HG03342 (cell line): Measurements from ENCODE around the gene VCP.

Experiments used
- ATAC-seq: cut with Tn5 transposase; IDR thresholded peaks from one replicate; pipeline ENCODE4 v1.9.1; 2021; ENCODE audit warnings: mild to moderate bottlenecking, moderate library complexity; ENCODE audit not compliant: unreplicated experiment

VCP gene

GRCh38 chr9:35103660-35104191, 31.3 kb upstream of the VCP start:
- no peak for ATAC-seq

GRCh38 chr9:35102769-35103659, 30.6 kb upstream of the VCP start, which contains the start of gene STOML2:
Gene STOML2, minus strand, starts transcription at chr9:35103131. Its CDS starts 37 bp downstream, at chr9:35103094.
- ATAC-seq, result peak; percentile 88

- ATAC-seq, result no peak
These were observed 30.0 kb upstream of the VCP start for GRCh38 chr9:35102465-35102768.

GRCh38 chr9:35097573-35097972, 25.1 kb upstream of the VCP start:
- ATAC-seq, result no peak

GRCh38 chr9:35096035-35096849, 23.8 kb upstream of the VCP start, which contains the start of gene PIGO:
Gene PIGO, minus strand, starts transcription at chr9:35096591. Its CDS starts 1,026 bp downstream, at chr9:35095565.
- peak; percentile 84 for ATAC-seq

- ATAC-seq, result no peak
These were observed 19.1 kb upstream of the VCP start for GRCh38 chr9:35091536-35091935.

GRCh38 chr9:35089434-35089833, 17.0 kb upstream of the VCP start:
- no peak for ATAC-seq

GRCh38 chr9:35085078-35085477, 12.7 kb upstream of the VCP start:
- ATAC-seq, result no peak

- ATAC-seq, result peak; percentile 88
These were observed 7.3 kb upstream of the VCP start, which contains the start of gene FANCG for GRCh38 chr9:35079426-35080341. Gene FANCG, minus strand, starts transcription at chr9:35079942. Its CDS starts 418 bp downstream, at chr9:35079524.

GRCh38 chr9:35079041-35079425, 6.6 kb upstream of the VCP start:
- ATAC-seq, result no peak

GRCh38 chr9:35078066-35078465, 5.6 kb upstream of the VCP start:
- ATAC-seq, result no peak

- ATAC-seq, result no peak
These were observed 4.4 kb upstream of the VCP start for GRCh38 chr9:35076848-35077247.

GRCh38 chr9:35075358-35075757, 2.9 kb upstream of the VCP start:
- no peak for ATAC-seq

GRCh38 chr9:35074791-35075190, 2.4 kb upstream of the VCP start:
- no peak for ATAC-seq

- no peak for ATAC-seq
These were observed 1.7 kb upstream of the VCP start for GRCh38 chr9:35074141-35074540.

- ATAC-seq, result no peak
These were observed 821 bp upstream of the VCP start for GRCh38 chr9:35073279-35073612.

GRCh38 chr9:35071814-35072460, 488 bp downstream of the VCP start:
- ATAC-seq, result peak; percentile 51

- no peak for ATAC-seq
These were observed 1.3 kb downstream of the VCP start for GRCh38 chr9:35070823-35071813.

GRCh38 chr9:35069020-35069419, 3.4 kb downstream of the VCP start:
- no peak for ATAC-seq
